Measurements from ENCODE around the gene LTO1.

The LTO1 gene

DNA sequence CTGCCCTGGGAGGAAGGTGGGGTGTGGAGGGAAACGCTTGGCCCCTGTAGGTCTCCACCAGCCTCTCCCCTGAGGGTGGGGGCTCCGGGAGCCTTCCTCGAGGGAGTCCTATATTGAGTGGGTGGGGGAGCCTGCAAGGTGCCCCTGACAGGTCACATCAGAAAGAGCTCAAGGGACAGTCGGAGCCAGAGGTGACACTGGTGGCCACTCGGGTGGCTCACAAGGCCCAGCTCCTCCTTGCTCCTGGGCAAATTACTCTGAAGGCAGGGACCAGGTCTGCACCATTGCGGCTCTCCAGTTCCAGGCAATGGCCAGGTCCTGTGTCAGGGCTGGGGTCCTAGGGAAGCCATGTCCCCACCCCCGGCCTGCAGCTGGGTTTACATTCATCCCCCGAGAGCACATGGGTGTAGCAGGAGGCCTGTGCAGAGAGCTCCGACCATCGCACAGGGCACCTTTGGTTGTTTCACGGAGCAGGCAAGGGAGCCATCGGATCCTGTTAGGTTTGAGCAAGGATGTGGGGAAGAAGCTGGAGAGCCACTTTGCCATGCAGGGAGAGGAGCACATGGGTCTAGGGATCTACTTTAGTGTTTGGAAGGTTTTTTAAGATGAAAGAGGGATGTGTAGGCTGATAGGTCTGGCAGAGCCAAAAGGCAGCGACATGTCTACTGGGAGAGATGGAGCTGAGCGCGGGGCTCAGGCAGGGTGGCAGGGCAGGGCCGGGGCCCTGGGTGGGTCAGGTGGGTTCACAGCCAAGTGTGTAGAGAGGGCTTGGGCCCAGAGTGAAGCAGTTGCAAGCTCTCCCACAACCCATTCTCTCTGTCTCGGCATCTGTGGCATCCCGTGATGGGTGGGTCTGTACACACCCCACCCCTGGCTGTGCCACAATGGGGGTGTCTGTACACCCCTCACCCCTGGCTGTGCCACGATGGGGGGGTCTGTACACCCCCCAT is 19.4 kb downstream of the LTO1 start:
- Histone ChIP-seq H3K79me2 (ENCODE audit: control insufficient read depth, insufficient read depth, low read length, poor library complexity) (no peaks in the 10 kb centered on the region), H3K18ac (ENCODE audit: low read length) (no peak overlapping the region), H3K14ac (ENCODE audit: low read length) (no peak overlapping the region), H4K91ac (ENCODE audit: low read depth, low read length) (no peak overlapping the region), H3K4ac (ENCODE audit: low read depth, low read length) (no peak overlapping the region), H3K36me3 (ENCODE audit: control insufficient read depth in 1 of 2, insufficient read depth in 2 of 2, low read length in 2 of 2) (peaks cover 10% of the 10 kb centered on the region in 2 experiments), H2BK12ac (ENCODE audit: low read length) (no peak overlapping the region), H2BK120ac (ENCODE audit: insufficient read depth, low read length, poor library complexity) (no peak overlapping the region), H3K4me3 (ENCODE audit: low read depth, low read length) (no peak overlapping the region), H3K27ac (ENCODE audit: low read depth, low read length) (no peak overlapping the region), H3K4me1 (ENCODE audit: control insufficient read depth in 1 of 2, insufficient read depth in 2 of 2, low read length in 2 of 2) (peaks cover 14% of the 10 kb centered on the region in 2 experiments), H3K9me3 (ENCODE audit: insufficient read depth, low read depth, low read length) (peaks cover 3% of the 10 kb centered on the region), H3K4me2 (ENCODE audit: low read length) (no peak overlapping the region), H2AFZ (ENCODE audit: insufficient read depth, low read length, poor library complexity) (no peak overlapping the region), H3K27me3 (ENCODE audit: insufficient read depth, low read length) (no peaks in the 10 kb centered on the region), H4K12ac (ENCODE audit: low read depth, low read length) (no peak overlapping the region), H3K9ac (ENCODE audit: low read length) (no peak overlapping the region), H3K79me1 (ENCODE audit: low read length) (peaks cover 5% of the 10 kb centered on the region), H3K23ac (ENCODE audit: low read length) (no peak overlapping the region), H2AK5ac (ENCODE audit: low read length) (no peak overlapping the region), H4K8ac (ENCODE audit: low read depth, low read length) (no peak overlapping the region), H2BK5ac (ENCODE audit: low read depth, low read length, poor library complexity) (no peak overlapping the region)
- WGBS (ENCODE audit: extremely low coverage, insufficient coverage, insufficient read length): no CpG with 5 or more reads among the region's 19 CpGs
- DNase-seq: no peak

DNA sequence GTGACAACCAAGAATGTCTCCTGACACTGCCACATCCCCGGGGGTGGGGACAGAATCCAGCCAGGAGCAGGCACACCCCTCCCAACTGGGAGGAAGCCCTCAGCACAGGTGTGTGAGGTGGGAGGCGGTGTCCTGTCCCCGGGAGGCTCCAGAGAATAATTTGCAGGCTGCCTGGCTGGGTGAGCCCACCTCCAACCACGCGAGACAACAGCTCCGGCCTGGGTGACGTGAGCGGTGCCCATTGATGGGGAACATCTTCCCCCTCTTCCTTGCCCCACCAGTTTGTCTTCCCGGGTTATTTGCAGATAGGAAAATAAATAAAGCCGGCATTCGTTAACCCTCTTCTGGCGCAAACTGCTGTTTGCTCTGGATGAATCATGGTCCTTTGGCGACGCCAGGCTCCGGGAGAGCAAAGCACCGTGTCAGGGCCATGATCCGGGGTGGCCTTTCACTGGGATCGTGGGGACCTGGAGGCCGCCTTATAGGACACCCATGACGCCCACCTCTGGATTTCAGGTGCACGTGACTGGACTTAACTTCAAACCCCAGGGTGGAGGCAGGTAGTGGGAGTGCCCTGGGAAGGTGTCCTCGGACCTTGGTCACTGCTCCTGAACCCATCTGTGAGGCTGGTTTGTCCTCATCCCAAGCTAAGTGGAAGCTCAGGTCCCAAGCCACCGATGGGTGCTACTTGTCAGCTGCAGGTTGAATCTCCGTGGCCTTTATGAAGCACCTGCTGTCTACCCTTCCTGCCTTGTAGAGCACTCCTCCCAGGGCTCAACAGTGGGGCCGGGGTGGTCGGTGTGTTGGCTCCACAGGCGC is 20.3 kb downstream of the LTO1 start:
- no peak overlapping the region for H2AFZ ChIP-seq (ENCODE audit: insufficient read depth, low read length, poor library complexity)
- no CpG with 5 or more reads among the region's 27 CpGs for WGBS (ENCODE audit: extremely low coverage, insufficient coverage, insufficient read length)

DNA sequence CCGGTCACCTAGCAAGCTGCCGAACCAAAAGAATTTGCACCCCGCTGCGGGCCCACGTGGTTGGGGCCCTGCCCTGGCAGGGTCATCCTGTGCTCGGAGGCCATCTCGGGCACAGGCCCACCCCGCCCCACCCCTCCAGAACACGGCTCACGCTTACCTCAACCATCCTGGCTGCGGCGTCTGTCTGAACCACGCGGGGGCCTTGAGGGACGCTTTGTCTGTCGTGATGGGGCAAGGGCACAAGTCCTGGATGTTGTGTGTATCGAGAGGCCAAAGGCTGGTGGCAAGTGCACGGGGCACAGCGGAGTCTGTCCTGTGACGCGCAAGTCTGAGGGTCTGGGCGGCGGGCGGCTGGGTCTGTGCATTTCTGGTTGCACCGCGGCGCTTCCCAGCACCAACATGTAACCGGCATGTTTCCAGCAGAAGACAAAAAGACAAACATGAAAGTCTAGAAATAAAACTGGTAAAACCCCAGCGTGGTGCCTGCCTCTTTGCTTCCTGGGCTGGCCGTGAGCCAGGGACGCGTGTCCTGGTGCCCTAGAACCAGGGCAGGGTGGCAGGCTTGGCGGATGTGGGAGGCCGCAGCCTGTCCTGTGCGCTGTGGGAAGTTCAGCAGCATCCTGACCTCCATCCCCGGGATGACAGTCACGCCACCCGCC is 21.0 kb downstream of the LTO1 start:
- no peak for DNase-seq
- no peaks in the 10 kb centered on the region for H3K79me2 ChIP-seq (ENCODE audit: control insufficient read depth, insufficient read depth, low read length, poor library complexity)

More for the DNA sequence above, 20.3 kb downstream of the LTO1 start:
- no peak for DNase-seq
- Histone ChIP-seq H3K9me3 (ENCODE audit: insufficient read depth, low read depth, low read length) (peaks cover 3% of the 10 kb centered on the region), H4K12ac (ENCODE audit: low read depth, low read length) (no peak overlapping the region), H3K79me2 (ENCODE audit: control insufficient read depth, insufficient read depth, low read length, poor library complexity) (no peaks in the 10 kb centered on the region), H2BK12ac (ENCODE audit: low read length) (no peak overlapping the region), H3K27ac (ENCODE audit: low read depth, low read length) (no peak overlapping the region), H2AK5ac (ENCODE audit: low read length) (no peak overlapping the region), H3K79me1 (ENCODE audit: low read length) (peaks cover 5% of the 10 kb centered on the region), H3K18ac (ENCODE audit: low read length) (no peak overlapping the region), H3K23ac (ENCODE audit: low read length) (no peak overlapping the region), H3K4me3 (ENCODE audit: low read depth, low read length) (no peak overlapping the region), H4K91ac (ENCODE audit: low read depth, low read length) (no peak overlapping the region), H3K9ac (ENCODE audit: low read length) (no peak overlapping the region), H3K27me3 (ENCODE audit: insufficient read depth, low read length) (no peaks in the 10 kb centered on the region), H3K4ac (ENCODE audit: low read depth, low read length) (no peak overlapping the region), H2BK5ac (ENCODE audit: low read depth, low read length, poor library complexity) (no peak overlapping the region), H2BK120ac (ENCODE audit: insufficient read depth, low read length, poor library complexity) (no peak overlapping the region), H3K4me2 (ENCODE audit: low read length) (no peak overlapping the region), H3K36me3 (ENCODE audit: control insufficient read depth in 1 of 2, insufficient read depth in 2 of 2, low read length in 2 of 2) (peaks cover 15 to 17% of the 10 kb centered on the region in 2 experiments), H3K14ac (ENCODE audit: low read length) (no peak overlapping the region), H4K8ac (ENCODE audit: low read depth, low read length) (no peak overlapping the region), H3K4me1 (ENCODE audit: control insufficient read depth in 1 of 2, insufficient read depth in 2 of 2, low read length in 2 of 2) (peaks cover 14% of the 10 kb centered on the region in 2 experiments)

DNA sequence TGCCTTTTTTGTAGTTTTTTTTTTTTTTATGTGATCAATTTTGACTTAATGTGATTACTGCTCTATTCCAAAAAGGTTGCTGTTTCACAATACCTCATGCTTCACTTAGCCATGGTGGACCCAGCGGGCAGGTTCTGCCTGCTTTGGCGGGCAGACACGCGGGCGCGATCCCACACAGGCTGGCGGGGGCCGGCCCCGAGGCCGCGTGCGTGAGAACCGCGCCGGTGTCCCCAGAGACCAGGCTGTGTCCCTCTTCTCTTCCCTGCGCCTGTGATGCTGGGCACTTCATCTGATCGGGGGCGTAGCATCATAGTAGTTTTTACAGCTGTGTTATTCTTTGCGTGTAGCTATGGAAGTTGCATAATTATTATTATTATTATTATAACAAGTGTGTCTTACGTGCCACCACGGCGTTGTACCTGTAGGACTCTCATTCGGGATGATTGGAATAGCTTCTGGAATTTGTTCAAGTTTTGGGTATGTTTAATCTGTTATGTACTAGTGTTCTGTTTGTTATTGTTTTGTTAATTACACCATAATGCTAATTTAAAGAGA is 21.7 kb downstream of the LTO1 start:
- Histone ChIP-seq H3K79me2 (ENCODE audit: control insufficient read depth, insufficient read depth, low read length, poor library complexity) (no peaks in the 10 kb centered on the region), H3K4me3 (ENCODE audit: low read depth, low read length) (no peak overlapping the region), H4K12ac (ENCODE audit: low read depth, low read length) (no peak overlapping the region), H2AK5ac (ENCODE audit: low read length) (no peak overlapping the region), H3K36me3 (ENCODE audit: control insufficient read depth in 1 of 2, insufficient read depth in 2 of 2, low read length in 2 of 2) (peaks cover 21 to 29% of the 10 kb centered on the region in 2 experiments), H3K23ac (ENCODE audit: low read length) (no peak overlapping the region), H3K9me3 (ENCODE audit: insufficient read depth, low read depth, low read length) (no peaks in the 10 kb centered on the region), H3K79me1 (ENCODE audit: low read length) (peaks cover 3% of the 10 kb centered on the region), H3K27ac (ENCODE audit: low read depth, low read length) (no peak overlapping the region), H2BK120ac (ENCODE audit: insufficient read depth, low read length, poor library complexity) (no peak overlapping the region), H2BK12ac (ENCODE audit: low read length) (no peak overlapping the region), H4K91ac (ENCODE audit: low read depth, low read length) (no peak overlapping the region), H3K4me2 (ENCODE audit: low read length) (no peak overlapping the region), H4K8ac (ENCODE audit: low read depth, low read length) (no peak overlapping the region), H2AFZ (ENCODE audit: insufficient read depth, low read length, poor library complexity) (no peak overlapping the region), H3K14ac (ENCODE audit: low read length) (no peak overlapping the region), H3K27me3 (ENCODE audit: insufficient read depth, low read length) (no peaks in the 10 kb centered on the region), H3K4ac (ENCODE audit: low read depth, low read length) (no peak overlapping the region), H3K9ac (ENCODE audit: low read length) (no peak overlapping the region), H2BK5ac (ENCODE audit: low read depth, low read length, poor library complexity) (no peak overlapping the region), H3K18ac (ENCODE audit: low read length) (no peak overlapping the region), H3K4me1 (ENCODE audit: control insufficient read depth in 1 of 2, insufficient read depth in 2 of 2, low read length in 2 of 2) (peaks cover 10 to 11% of the 10 kb centered on the region in 2 experiments)
- no CpG with 5 or more reads among the region's 23 CpGs for WGBS (ENCODE audit: extremely low coverage, insufficient coverage, insufficient read length)
- no peak for DNase-seq

More for the DNA sequence above, 21.0 kb downstream of the LTO1 start:
- Histone ChIP-seq H3K9me3 (ENCODE audit: insufficient read depth, low read depth, low read length) (no peaks in the 10 kb centered on the region), H2BK120ac (ENCODE audit: insufficient read depth, low read length, poor library complexity) (no peak overlapping the region), H3K4me3 (ENCODE audit: low read depth, low read length) (no peak overlapping the region), H3K4me2 (ENCODE audit: low read length) (no peak overlapping the region), H3K9ac (ENCODE audit: low read length) (no peak overlapping the region), H3K4ac (ENCODE audit: low read depth, low read length) (no peak overlapping the region), H2BK12ac (ENCODE audit: low read length) (no peak overlapping the region), H3K36me3 (ENCODE audit: control insufficient read depth in 1 of 2, insufficient read depth in 2 of 2, low read length in 2 of 2) (peaks cover 21 to 23% of the 10 kb centered on the region in 2 experiments), H2BK5ac (ENCODE audit: low read depth, low read length, poor library complexity) (no peak overlapping the region), H4K8ac (ENCODE audit: low read depth, low read length) (no peak overlapping the region), H2AK5ac (ENCODE audit: low read length) (no peak overlapping the region), H3K4me1 (ENCODE audit: control insufficient read depth in 1 of 2, insufficient read depth in 2 of 2, low read length in 2 of 2) (peaks cover 14% of the 10 kb centered on the region in 2 experiments), H4K12ac (ENCODE audit: low read depth, low read length) (no peak overlapping the region), H3K27ac (ENCODE audit: low read depth, low read length) (no peak overlapping the region), H3K14ac (ENCODE audit: low read length) (no peak overlapping the region), H2AFZ (ENCODE audit: insufficient read depth, low read length, poor library complexity) (no peak overlapping the region), H3K23ac (ENCODE audit: low read length) (no peak overlapping the region), H3K79me1 (ENCODE audit: low read length) (peaks cover 5% of the 10 kb centered on the region), H3K27me3 (ENCODE audit: insufficient read depth, low read length) (no peaks in the 10 kb centered on the region), H3K18ac (ENCODE audit: low read length) (no peak overlapping the region), H4K91ac (ENCODE audit: low read depth, low read length) (no peak overlapping the region)
- no CpG with 5 or more reads among the region's 38 CpGs for WGBS (ENCODE audit: extremely low coverage, insufficient coverage, insufficient read length)

Measured in trophoblast cell (in vitro differentiated cells and primary cell).